CD4-positive, alpha-beta T cell treated with Interleukin-21 for 1 hour (primary cell): ENCODE data around the gene SLCO2A1.

Experiments
- DNase-seq: peaks from one replicate; pipeline ENCODE4 v3.0.0-alpha.2; 2020

The SLCO2A1 gene

DNA sequence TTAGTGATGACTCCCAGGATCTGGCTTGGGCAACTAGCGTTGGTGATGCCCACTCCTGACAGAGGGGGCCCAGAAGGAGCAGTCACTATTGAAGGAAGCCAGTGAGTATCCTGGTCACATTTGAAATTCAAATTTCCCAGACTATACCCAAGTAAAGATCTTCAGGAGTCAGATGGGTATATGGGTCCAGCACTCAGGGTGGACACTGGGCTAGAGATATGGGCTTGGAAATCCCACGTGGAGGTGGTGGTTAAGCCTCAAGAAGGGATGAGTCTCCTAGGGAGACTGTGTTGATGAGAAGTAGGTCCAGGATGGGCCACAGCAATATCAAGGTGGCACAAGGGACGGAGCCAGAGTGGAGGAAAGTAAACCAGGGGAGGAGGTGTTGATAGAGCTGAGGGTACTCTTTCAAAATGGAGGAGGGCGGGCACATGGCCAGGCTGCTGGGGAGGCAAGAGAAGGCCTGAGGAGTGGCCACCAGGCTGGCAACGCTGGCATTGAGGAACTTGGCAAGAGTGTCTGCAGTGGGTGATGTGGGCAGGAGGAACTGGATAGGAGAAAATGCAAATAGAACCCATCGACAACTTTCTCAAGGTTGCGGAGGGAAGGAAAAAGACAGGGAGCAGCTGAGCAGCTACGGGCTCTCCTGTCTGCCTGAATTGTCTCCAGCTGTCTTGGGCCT, 3.7 kb upstream of the SLCO2A1 start:
- no peak for DNase-seq

DNA sequence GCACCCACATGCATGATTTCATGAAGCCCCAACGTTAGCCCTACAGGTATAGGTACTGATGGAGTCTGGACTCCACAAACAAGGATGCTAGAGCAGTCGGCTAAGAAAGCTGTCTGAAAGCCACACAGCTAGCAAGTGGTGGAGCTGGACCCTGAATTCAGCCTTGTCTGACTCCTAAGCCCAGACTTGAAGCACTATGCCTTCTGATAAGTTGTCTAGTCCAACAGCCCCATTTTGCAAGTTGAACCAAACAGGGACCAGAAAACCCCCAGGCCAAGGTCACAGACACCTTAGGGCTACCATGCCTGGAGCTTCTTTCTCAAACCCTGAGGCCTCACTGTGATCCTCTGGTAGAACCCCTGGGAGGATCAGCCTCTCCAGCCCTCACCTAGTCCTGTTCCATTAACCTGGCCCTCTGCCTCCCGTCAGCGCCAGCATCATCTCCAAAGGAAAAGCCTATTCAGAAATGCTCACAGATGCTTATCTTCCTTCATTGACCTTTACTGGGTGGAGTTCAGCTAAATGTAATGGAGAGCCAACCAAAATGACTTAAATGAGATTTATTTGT, 1.7 kb upstream of the SLCO2A1 start:
- DNase-seq, result no peak

GRCh38 chr3:134030379-134031347, 938 bp upstream of the SLCO2A1 start:
- DNase-seq, result no peak

- no peak for DNase-seq
Measured at GRCh38 chr3:134029256-134029733, 430 bp downstream of the SLCO2A1 start.

- no peak for DNase-seq
Measured at GRCh38 chr3:134028486-134029255, 1.1 kb downstream of the SLCO2A1 start.

DNA sequence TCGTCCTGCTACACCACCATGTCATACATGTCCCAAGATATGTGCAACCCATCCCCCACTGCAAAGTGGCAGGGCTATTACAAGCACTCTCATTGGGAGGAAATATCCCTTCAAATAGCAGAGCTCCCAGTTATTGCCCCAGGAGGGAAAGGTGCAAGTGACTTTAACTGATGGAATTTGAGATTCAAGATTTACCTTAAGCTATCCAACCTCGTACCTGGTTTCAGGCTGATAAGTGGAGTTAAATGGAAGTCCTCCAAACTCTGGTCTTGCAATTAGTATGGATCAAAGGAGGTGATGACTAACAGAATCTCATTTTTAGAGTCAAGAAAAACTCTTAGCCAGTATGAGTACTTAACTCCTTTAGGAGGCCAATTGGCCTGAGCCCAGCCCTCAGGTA, 2.1 kb downstream of the SLCO2A1 start:
- DNase-seq, result no peak

DNA sequence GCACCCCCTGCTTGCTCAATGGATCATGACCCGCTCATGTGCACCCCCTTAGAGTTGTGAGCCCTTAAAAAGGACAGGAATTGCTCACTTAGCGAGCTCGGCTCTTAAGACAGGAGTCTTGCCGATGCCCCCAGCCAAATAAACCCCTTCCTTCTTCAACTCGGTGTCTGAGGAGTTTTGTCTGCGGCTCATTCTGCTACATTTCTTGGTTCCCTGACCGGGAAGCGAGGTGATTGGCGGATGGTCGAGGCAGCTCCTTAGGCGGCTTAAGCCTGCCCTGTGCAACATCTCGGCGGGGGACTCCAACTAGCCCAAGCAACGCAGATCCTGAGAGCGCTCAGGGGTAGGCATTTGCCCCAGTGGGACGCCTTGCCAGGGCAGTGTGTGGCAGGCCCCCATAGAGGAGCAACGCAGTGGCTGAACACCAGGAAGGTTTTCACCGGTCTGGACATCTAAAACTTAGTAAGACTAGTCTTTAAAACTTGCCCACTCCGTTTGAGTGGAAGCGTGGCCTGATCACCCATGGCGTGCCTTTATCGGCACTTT, 9.5 kb downstream of the SLCO2A1 start:
- DNase-seq, result no peak

GRCh38 chr3:134018850-134019249, 10.9 kb downstream of the SLCO2A1 start:
- DNase-seq, result no peak

- DNase-seq, result no peak
Measured at GRCh38 chr3:134018406-134018805, 11.3 kb downstream of the SLCO2A1 start.

DNA sequence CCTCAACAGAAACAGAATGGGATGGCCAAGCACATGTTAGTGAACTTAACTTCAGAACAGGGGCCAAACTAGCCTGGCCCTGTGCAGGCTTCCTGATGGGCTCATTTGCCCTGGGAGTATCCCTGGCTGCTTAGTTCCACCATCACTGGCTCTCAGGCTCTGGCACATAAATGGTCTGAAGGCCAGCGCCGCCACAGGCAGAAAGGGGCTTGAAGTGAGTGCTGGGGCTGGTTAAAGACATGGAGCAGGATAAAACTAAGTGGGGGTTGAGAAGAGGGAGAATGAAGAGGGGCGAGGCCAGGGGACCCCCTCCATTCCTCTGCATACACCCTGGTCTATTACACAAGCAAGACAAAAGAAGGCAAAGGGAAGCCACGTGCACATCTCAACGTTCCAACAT, 12.2 kb downstream of the SLCO2A1 start:
- no peak for DNase-seq

DNA sequence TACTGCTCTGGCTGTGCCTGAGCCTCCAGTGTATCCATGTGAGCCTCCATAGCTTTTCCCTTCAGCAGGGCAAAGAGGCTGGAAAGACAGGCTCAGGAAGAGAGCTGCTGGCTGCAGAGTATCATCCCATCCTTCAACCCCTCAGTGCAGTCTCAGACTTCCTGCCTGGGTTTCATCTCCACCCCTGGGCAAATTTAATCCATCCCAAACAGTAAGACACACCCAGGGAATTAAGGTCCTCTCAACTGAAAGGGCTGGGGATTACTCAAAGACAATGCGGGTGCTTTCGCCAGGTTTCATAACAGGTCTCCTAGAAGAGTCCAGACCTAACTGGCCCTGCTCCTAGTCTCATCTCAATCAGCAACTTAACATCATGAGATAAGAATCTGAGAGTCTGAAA, 15.5 kb downstream of the SLCO2A1 start:
- no peak for DNase-seq

DNA sequence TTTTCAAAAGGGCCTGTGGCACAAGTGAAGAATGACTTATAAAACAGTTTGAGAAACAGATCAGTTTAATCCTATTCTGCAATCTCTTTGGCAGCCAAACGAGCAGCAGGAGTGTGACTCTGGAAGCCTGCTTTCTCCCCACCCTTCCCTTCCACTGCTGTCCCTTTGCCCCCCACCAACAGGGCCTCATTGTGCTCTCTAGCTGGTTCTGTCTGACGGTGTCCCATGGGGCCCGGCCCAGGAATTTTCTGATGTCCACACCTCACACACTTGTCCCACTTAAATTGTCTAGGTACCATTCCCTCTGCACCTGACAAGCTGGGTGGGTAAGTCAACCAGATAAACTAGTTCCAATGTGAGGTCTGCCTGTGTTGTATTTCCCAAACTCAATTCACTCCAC, 16.4 kb downstream of the SLCO2A1 start:
- DNase-seq, result no peak

DNA sequence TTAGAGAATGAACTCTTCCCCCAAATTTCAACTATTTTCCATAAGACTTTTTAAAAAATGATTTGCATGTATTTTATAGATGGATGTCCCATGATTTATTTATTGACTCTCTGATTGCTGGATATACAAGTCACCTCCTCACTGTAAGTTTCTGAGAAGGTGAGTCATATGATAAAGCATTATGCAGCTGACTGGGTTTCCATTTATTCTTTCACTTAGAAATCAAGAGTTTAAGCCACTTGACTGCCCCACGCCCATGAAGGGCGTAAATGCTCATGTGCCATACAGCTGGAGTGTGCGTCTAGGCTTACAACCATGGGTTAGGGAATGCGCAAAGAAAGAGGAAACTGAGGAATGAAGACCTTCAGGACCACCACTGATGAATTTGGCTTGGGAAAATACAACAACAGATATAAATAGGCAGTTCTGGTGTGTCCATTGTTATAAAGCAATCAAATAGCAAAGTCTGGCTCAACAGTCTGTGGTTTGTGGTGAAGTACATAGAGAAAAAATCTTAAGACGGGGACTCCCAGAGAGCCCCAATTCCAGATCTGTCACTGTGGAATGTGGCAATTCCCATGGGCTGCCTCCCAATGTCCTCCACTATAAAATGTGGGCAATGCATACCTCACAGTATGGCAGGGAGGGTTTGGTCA, 20.3 kb downstream of the SLCO2A1 start:
- no peak for DNase-seq

- no peak for DNase-seq
Measured at GRCh38 chr3:134008630-134009156, 21.0 kb downstream of the SLCO2A1 start.

DNA sequence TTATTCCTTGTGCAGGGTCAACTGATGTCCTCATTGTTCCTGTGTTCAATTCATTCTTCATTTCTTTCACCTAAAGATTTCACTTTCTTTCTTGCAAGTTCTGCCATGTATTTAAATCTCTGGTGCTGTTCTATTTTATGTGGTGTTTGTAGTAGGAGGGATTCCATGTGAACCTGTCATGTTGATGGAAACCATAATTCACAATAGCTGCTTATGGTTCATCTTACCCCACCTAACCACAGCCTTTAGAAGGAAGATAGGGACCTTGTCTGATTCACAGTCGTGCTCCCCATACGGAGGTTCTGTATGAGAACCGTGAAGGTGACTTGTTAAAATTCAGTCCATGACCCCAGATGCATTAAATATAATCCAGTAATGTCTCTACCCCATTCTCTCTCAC, 21.9 kb downstream of the SLCO2A1 start:
- DNase-seq, result no peak

DNA sequence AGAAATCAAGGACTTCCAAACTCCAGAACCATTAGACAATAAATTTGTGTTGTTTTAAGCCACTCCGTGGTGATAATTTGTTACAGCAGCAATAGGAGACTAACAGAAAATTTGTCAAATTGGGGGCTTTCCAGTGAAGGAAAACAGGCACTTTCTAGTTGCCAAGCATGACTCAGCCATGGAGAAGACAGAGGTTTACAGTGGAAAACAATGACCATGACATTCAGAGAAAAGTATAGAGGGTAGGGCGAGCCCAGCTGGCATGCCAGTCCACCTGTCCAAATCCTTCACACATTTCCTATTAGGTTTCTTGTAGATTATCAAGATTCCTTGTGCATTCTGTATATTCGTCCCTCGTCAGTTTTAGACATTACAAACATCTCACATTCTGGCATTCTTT, 24.9 kb downstream of the SLCO2A1 start:
- no peak for DNase-seq

DNA sequence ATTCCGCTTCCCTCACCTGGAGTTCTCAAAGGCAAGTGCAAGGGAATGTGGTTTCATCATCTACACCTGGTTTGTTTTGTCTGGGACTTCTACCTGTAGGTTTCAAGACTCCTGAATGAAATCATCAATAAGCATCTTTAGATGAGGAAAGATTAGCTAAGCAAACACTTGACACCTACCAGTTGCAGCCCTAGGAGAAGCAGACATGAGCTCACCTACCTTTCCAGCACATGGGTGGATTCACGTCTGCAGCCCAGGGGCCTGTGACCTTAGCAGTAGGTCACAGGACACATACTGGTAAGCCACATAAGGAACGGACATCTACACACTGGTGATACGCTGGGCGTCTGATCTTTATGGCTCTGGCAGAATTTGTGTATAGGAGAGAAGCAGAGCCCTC, 26.7 kb downstream of the SLCO2A1 start:
- no peak for DNase-seq

- DNase-seq, result no peak
Measured at GRCh38 chr3:134002306-134002705, 27.4 kb downstream of the SLCO2A1 start.

DNA sequence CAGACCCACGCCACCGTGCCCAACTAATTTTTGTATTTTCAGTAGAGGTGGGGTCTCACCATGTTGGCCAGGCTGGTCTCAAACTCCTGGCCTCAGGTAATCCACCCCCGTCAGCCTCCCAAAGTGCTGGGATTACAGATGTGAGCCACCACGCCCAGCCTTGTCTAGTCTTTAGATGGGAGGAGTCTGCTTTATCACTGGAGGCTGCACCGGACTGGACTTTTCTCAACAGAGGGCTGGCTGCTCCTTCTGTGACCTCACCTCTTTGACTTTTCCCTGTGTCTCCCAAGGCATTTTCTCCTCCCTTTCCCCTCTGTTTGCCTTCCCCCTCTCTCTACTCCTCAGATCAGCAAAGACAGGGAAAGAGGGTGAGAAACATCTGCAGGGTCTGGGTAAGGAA, 28.5 kb downstream of the SLCO2A1 start:
- no peak for DNase-seq

- DNase-seq, result no peak
Measured at GRCh38 chr3:133999891-134000685, 29.6 kb downstream of the SLCO2A1 start.

DNA sequence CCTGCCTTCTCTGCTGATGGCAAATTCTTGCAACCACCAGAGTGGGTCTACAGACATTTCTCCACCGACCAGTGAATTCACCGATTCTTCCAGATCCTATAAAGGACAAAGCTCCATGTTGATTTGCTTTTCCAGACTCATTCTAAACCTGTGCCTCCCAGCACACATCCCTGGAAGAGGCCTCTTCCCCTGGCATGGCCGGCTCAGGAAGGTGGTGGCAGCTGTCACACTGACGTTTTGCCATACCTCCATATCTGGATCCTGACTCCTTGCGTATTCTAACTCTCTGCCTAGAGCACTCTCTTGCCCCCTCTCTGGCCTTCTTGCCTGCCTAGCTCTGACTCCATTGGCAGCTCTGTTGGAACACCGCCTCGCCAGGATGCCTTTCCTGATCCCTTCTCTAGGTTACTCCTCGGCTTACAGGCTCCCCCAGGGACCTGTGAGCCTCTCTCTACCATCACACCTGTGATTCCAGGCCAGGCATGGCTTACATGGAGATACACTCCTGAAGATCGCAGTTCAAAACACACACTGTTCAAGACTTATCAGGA, 31.0 kb downstream of the SLCO2A1 start:
- no peak for DNase-seq
